Measurements from ENCODE around the gene ABCA12. TPM values are rescaled to one million over a fixed set of nuclear protein-coding genes. Genes with fewer than 3 reads are reported as not detected.

Gene ABCA12
- total and polyA plus RNA-seq, 10 of the 15 experiments (the other 5 are each of a cell fraction or from before 2014, with no cell fraction given): 1.2 to 12.1 (median 6.0) TPM

- no peaks in the 10 kb centered on the region for H3K27me3 ChIP-seq (replicated peaks in 1 of 2; ENCODE audit: control insufficient read depth in 2 of 2, insufficient read depth in 2 of 2, low read length in 1 of 2)
- intact Hi-C loops (cut with micrococcal nuclease; ENCODE audit: unreplicated experiment): no loop called here
- POLR2A ChIA-PET: no interaction called here
- no peak overlapping the region for H3K4me3 ChIP-seq
- H3K79me2 ChIP-seq (ENCODE audit: control insufficient read depth, insufficient read depth, low read length): no peaks in the 10 kb centered on the region
- H3K9me3 ChIP-seq (replicated peaks; ENCODE audit: control insufficient read depth, insufficient read depth, low read length): no peaks in the 10 kb centered on the region; the same call in 1 of the 3 replicates
- in situ Hi-C loops (cut with MboI): no loop called here
- no peak overlapping the region for H3K9ac ChIP-seq (ENCODE audit: control insufficient read depth, insufficient read depth, low read length)
- RAD21 ChIA-PET (ENCODE audit: unreplicated experiment): no interaction called here
- no peak overlapping the region for H2AFZ ChIP-seq (ENCODE audit: control insufficient read depth, low read depth, low read length)
- SMC1A ChIA-PET (ENCODE audit: uncharacterized antibody, unreplicated experiment): no interaction called here
- DNase-seq (ENCODE audit: low read depth, low spot score) (no peak), FAIRE-seq (no peak), ATAC-seq (no peak)
- CTCF ChIA-PET: no interaction called here
- no peaks in the 10 kb centered on the region for H3K36me3 ChIP-seq (ENCODE audit: control insufficient read depth in 2 of 2, insufficient read depth in 2 of 2, low read length in 1 of 2)
- no peak overlapping the region for H3K27ac ChIP-seq (ENCODE audit: control insufficient read depth, insufficient read depth)
- TF ChIP-seq YBX1 (IDR thresholded peaks at IDR 0.05) (no peak), ATF7 (IDR thresholded peaks at IDR 0.05; ENCODE audit: low read depth) (no peak), STAT1 (conservative IDR thresholded peaks at IDR 0.05) (no peak), TAF1 (IDR thresholded peaks at IDR 0.05; ENCODE audit: borderline replicate concordance, low read depth, low read length) (no peak), EED (IDR thresholded peaks at IDR 0.05; ENCODE audit: low read depth) (no peak), MTA3 (IDR thresholded peaks at IDR 0.05; ENCODE audit: borderline replicate concordance, low read length) (no peak)
- TF ChIP-seq, protein P1, sequence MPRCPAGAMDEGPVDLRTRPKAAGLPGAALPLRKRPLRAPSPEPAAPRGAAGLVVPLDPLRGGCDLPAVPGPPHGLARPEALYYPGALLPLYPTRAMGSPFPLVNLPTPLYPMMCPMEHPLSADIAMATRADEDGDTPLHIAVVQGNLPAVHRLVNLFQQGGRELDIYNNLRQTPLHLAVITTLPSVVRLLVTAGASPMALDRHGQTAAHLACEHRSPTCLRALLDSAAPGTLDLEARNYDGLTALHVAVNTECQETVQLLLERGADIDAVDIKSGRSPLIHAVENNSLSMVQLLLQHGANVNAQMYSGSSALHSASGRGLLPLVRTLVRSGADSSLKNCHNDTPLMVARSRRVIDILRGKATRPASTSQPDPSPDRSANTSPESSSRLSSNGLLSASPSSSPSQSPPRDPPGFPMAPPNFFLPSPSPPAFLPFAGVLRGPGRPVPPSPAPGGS (IDR thresholded peaks at IDR 0.05; ENCODE audit: borderline replicate concordance, insufficient read depth, low read depth, low read length, poor library complexity, severe bottlenecking): no peak
- TF ChIP-seq, protein P2, sequence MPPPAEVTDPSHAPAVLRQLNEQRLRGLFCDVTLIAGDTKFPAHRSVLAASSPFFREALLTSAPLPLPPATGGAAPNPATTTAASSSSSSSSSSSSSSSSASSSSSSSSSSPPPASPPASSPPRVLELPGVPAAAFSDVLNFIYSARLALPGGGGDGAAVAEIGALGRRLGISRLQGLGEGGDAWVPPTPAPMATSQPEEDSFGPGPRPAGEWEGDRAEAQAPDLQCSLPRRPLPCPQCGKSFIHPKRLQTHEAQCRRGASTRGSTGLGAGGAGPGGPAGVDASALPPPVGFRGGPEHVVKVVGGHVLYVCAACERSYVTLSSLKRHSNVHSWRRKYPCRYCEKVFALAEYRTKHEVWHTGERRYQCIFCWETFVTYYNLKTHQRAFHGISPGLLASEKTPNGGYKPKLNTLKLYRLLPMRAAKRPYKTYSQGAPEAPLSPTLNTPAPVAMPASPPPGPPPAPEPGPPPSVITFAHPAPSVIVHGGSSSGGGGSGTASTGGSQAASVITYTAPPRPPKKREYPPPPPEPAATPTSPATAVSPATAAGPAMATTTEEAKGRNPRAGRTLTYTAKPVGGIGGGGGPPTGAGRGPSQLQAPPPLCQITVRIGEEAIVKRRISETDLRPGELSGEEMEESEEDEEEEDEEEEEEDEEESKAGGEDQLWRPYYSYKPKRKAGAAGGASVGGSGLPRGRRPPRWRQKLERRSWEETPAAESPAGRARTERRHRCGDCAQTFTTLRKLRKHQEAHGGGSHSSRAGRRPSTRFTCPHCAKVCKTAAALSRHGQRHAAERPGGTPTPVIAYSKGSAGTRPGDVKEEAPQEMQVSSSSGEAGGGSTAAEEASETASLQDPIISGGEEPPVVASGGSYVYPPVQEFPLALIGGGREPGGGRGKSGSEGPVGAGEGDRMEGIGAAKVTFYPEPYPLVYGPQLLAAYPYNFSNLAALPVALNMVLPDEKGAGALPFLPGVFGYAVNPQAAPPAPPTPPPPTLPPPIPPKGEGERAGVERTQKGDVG (CRISPR knock-in tag; IDR thresholded peaks at IDR 0.05): no peak
- no peaks in the 10 kb centered on the region for H4K20me1 ChIP-seq (ENCODE audit: control insufficient read depth, insufficient read depth)
- no TSS peak for BruUV-seq (replicated peaks)
- no peaks in the 10 kb centered on the region for H3K4me1 ChIP-seq (ENCODE audit: control insufficient read depth, insufficient read depth, low read length)
- H3K4me2 ChIP-seq (ENCODE audit: control insufficient read depth, insufficient read depth): no peak overlapping the region
Measured at GRCh38 chr2:215082446-215082845, 56.0 kb downstream of the ABCA12 start.
